ENCODE data around the gene CFAP46. TPM values are rescaled to one million over a fixed set of nuclear protein-coding genes. Genes with fewer than 3 reads are reported as not detected.

The CFAP46 gene
- total and polyA plus RNA-seq, 9 of the 15 experiments (the other 6 are each of a cell fraction or from before 2014, with no cell fraction given), result not detected

- no peak for TF ChIP-seq MNT (conservative IDR thresholded peaks at IDR 0.05)
- TF ChIP-seq MTF1 (CRISPR knock-in tag; IDR thresholded peaks at IDR 0.05; ENCODE audit: borderline replicate concordance), result no peak
- DNase-seq (ENCODE audit: extremely low read depth in 1 of 4, low spot score in 3 of 4), result no peak
Measured at GRCh38 chr10:132816718-132817117, 125.7 kb downstream of the CFAP46 start.

More at GRCh38 chr10:132816718-132817117, 125.7 kb downstream of the CFAP46 start:
- ChIA-PET CTCF (ENCODE audit: low intra/inter-chr PET ratio) (no interaction called here), POLR2A (no interaction called here)
- in situ Hi-C loops (cut with MboI) (no loop called here), intact Hi-C loops (cut with micrococcal nuclease) (no loop called here)
- no peak overlapping the region for H3K4me3 ChIP-seq
- no peak overlapping the region for H3K27ac ChIP-seq (ENCODE audit: extremely low read depth, low read depth, low read length)
- H3K9me1 ChIP-seq (ENCODE audit: control insufficient read depth, insufficient read depth, low read length), result no peaks in the 10 kb centered on the region
- H3K36me3 ChIP-seq (ENCODE audit: control insufficient read depth, insufficient read depth, low read length), result no peaks in the 10 kb centered on the region
- no peaks in the 10 kb centered on the region for H3K9me3 ChIP-seq (replicated peaks; ENCODE audit: control insufficient read depth, insufficient read depth, low read depth, low read length)
- H3K79me2 ChIP-seq (ENCODE audit: control insufficient read depth, insufficient read depth, low read length), result no peaks in the 10 kb centered on the region
- 4% methylated on average over 12 of the region's 12 CpGs for WGBS (ENCODE audit: insufficient coverage, low coverage, missing lambda C conversion rate)
- H3K27me3 ChIP-seq (ENCODE audit: control insufficient read depth in 2 of 2, insufficient read depth in 2 of 2, low read length in 2 of 2), result peaks cover 13 to 28% of the 10 kb centered on the region in 2 experiments; a peak in 3 of 5 replicates
- ATAC-seq, result no peak
- no peaks in the 10 kb centered on the region for H4K20me1 ChIP-seq (replicated peaks; ENCODE audit: control insufficient read depth, insufficient read depth, low read length)
- BruUV-seq (replicated peaks), result no TSS peak
- FAIRE-seq, result no peak
- peaks cover 0 to 12% of the 10 kb centered on the region in 2 experiments; a peak in 1 of 5 replicates for H3K4me1 ChIP-seq (replicated peaks in 1 of 2; ENCODE audit: control insufficient read depth in 2 of 2, insufficient read depth in 2 of 2, low read length in 2 of 2)
- H2AFZ ChIP-seq (ENCODE audit: low read depth, low read length), result no peak overlapping the region
- H3K4me2 ChIP-seq (ENCODE audit: insufficient read depth, low read length), result no peak overlapping the region
- no peak overlapping the region for H3K9ac ChIP-seq (ENCODE audit: insufficient read depth in 1 of 2, low read depth in 2 of 2, low read length in 2 of 2)
